ENCODE results near the gene CLEC18A.
A peak's percentile ranks its signal among the peaks of the same experiment; 100 is the strongest.
"Not testable (repeated sequence)": the region's sequence is repeated elsewhere in the genome, so short reads cannot be mapped to it uniquely, and the experiment has no call there.

CLEC18A gene

DNA sequence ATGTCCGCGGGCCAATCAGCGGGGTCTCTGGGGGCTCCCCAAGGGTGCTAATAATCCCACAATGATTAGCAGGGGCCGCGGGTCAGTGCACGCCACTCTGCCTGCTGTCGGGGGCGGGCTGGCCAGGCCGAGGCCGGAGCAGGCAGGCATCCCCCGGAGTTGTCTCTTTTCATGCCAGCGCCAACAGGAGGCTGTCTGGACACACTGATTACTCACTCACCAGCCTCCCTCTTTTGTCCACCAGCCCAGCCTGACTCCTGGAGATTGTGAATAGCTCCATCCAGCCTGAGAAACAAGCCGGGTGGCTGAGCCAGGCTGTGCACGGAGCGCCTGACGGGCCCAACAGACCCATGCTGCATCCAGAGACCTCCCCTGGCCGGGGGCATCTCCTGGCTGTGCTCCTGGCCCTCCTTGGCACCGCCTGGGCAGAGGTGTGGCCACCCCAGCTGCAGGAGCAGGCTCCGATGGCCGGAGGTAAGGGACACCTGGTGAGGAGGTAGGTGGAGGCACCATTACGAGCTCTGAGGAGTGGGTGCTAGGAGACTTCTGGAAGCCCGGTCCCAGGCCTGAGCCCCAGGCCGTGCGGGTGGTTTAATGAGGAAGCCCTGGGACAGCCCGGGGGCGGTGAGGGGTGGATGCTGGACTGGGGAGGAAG, at the start of gene CLEC18A:
TSS of gene CLEC18A (plus strand) at position 318 of the 655 bp plus-strand sequence. CDS start at position 351, 33 bp downstream.
- DNase-seq = not testable (repeated sequence)

DNA sequence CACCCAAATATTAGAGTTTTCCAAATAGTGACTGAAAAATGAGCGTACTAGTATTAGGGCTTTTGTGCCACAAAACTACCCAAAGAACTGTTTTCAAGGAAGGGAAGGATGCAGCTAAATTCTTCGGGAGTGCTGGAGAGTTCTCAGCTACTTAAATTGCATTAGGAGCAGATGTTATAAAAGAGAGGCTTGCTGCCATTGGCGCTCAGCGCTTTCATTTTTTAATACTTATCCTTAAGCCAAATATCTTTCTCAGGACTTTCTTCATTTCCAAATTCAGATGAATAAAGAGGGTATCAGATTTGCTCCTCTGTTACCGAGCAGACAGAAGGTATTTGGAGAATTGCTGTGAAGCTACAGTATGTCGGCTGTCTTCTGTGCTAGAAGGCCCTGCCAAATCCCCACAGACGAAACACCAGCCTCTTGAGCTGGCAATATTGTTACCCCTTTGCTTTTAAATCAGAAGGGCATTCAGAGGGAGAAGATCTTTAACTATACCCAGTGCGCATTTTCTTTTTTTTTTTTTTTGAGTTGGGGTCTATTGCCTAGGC, 47.2 kb upstream of the CLEC18A start:
- DNase-seq = no peak

- no peak for DNase-seq
Measured at GRCh38 chr16:69904495-69905170, 46.5 kb upstream of the CLEC18A start.

DNA sequence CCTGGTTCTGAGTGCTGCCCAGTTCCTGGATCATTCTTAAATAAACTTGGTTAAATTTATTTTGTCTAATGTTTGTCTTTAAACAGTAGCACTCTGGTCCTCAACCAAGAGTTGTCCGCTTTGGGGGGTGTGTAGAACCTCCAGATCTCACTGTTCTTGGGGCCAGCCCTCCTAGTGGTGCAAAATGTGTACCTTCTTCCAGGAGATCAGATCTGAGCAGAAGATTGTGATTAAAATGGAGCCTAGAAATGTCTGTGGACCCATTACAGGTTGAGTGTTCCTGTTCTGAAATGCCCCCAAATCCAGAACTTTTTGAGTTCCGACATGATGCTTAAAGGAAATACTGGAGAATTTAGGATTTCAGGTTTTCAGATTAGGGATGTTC, 46.0 kb upstream of the CLEC18A start:
- no peak for DNase-seq

DNA sequence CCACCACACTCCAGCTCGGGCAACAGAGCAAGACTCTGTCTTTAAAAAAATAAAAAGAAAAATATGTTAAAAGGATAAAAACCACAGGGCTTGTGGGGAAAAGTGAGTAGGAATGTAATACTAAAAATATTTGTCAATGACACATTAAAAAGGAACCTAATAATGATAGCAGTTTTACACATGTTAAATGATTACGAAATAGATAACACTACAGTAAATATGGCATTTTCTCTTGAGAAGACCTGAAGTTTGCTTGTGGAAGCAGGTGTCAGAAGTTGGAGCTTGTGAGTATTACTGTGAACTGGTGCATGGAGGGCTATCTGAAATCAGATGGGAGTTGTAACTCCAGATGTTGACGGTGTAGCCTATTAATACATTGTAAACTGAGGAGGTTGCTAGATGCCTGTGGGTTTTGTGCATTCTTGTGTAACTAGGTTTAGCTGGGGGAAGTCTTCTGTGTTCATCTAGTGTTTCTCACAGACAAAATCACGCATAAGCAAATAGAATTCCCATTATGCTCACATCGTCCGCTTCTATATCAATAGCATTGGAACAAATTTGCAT, 44.2 kb upstream of the CLEC18A start:
- no peak for DNase-seq

DNA sequence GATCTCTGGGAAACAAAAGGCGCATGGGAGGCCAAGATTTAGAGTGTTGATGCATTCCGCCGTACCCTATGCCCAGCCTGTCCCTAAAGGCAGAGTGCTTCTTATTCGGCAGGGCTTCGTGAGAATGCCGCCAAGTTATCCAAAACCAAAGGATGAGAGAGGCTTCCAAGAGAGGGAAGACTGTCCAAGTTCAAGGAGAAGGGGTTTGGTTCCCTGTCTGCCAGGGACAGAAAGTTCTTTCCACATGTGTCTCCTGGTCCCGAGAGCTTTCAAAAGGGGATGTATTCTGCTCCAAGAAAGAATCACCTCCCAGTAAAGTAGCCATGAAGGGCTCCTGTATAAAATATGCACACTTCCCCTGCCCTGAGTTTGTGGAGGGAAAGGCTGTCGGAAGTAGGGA, 42.1 kb upstream of the CLEC18A start:
- no peak for DNase-seq

- no peak for DNase-seq
Measured at GRCh38 chr16:69909760-69910159, 41.4 kb upstream of the CLEC18A start.

DNA sequence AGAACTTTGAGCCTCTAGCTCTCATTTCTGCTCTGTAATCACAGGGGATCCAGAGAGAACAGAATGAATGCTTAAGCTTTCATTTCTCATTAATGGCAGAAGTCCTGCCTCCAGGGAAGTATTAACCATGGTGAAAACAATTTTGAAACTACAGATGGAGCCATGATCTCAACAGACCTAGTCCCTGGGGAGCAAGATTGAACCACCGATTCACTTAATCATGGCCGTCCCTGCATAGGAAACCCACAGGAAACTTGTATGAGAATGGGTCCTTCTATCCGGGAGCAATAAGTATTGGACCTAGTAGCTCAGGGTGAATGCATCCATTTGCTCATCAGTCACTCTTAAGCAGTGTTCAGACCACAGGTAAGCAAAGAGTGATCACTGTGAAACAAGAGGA, 40.2 kb upstream of the CLEC18A start:
- no peak for DNase-seq

DNA sequence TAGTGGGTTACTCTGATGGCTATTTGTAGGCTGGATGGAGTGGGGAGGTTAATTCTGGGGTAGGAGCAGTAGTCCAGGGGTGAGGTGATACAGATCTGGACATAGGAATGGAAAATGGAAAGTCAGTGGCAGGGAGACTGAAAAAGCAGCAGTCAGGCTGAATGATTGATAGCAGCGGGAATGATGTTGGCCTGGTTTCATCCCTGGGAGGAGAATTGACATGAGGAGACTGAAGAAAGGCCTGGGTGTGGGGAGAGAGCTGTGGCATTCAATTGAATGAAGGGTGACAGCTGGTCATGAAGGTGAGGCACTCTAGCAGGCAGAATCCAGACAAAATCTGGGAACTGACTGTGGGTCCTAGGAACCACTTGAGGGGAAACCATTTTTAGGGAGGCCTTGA, 34.7 kb upstream of the CLEC18A start:
- no peak for DNase-seq

DNA sequence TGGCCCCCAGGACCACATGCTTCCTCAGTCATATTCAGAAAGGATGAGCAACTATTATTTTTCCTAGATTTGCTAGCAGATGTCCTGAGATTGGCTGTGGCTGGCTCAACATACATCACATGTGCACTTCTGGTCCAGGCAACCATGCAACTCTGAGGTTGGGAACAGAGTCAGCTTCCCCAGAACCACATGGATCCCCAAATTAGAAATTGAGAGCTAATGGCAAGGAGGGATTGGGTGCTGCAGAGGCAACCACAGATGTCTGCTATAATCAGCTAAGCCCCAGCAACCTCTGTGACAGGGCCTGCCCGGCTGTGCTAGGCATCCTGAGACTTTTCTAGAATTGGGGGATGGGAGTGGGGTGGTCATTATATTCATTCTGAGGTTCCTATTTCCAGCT, 33.8 kb upstream of the CLEC18A start:
- DNase-seq = no peak

DNA sequence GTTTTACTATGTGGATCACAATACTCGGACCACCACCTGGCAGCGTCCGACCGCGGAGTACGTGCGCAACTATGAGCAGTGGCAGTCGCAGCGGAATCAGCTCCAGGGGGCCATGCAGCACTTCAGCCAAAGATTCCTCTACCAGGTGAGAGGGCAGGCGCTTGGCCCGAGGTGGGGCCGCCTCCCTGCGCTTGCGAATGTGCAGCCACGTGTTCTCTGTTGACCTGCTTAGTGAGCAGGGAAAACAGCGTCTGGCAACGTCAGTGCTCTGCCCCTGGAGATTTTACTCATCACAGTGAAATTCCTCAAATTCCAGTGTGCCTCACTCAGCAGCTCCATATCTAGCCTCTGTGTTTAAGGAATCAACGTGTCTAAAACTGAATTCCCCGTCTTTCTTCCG, 33.4 kb upstream of the CLEC18A start:
- no peak for DNase-seq

DNA sequence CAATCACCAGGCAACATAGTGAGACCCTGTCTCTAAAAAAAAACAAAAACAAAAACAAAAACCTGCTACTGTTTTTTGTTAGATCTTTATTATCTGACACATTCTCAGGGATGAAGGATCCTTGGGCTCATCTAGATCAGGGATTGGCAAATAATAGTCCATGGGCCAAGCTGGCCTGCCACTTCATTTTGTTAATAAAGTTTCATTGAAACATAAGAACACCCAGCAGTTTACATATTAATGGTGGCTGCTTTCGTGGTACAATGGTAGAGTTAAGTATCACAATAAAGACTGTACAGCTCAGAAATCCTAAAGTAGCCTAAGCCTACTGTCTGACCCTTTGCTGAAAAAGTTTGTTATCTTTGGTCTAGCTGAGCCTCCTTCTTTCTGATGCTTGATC, 32.9 kb upstream of the CLEC18A start:
- DNase-seq = no peak

DNA sequence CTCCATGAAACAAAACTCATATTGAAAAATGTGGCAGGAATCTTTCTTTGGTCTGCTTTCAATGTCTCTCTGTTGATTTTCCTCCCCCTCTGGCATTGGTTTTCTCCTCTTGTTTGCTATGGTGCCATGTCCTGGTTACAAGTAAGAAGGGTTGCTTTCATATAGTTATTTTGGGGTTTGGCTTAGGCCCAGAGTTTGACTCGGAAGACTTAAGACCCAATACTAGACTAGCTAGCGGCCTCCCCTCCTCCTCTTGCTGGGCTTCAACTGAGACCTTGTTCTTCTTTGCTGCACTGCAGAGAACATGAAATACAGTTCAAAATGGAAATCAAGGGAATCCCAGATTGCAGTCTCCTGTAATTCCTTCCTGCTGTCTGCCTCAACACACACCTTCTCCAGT, 30.0 kb upstream of the CLEC18A start:
- DNase-seq = no peak

DNA sequence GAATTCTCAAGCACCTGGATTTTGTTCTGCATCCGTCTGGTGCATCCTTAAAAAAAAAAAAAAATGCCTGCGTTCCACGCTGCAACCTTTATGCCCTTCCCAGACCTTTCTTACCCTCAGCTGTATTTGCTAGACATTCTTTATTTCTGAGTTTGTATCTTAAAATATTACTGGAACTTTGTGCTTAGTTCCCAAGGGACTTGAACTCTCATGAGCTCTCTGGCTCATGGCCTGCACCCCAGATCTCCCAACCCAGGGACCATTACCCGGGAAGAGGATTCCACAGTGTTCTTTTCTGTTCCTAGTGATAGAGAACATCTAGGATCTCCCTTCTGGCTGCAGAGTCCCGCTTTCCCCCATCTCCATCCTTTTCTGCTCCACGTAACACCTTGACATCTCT, 28.9 kb upstream of the CLEC18A start:
- no peak for DNase-seq

DNA sequence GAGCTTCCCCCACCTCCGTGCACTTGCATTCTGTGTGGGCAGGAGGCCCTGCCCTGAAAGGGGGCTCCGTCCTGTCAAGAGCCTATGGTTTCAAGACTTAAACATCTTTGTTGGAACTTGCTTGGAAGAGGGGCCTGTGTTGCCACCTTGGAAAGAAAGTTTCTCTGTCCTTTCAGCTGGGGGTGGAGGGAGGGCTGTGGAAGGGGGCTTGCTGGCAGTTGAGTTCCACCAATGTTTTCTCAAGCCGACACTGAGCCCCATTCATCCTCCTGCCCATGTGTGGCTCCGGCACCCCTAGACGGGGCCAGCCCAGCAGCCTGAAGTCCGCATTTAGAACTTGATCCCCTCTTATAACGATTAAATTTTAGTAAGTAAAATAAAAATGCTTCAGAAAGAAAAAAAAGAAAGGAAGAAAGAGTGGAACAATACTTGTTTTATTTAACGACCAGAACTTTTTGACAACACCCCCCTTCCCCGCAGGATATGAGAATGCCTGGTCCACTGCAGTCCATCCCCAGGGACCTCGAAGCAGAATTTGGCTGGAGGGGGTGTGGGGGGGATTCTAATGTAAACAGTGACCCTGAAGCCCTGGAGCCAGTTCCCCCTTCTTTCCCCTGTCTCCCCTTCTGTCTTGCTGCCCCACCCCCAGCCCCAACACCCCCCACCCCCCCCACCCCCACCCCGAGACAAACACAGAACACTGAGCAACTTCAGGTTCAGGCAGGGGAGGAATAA, 26.9 kb upstream of the CLEC18A start:
- DNase-seq = no peak

GRCh38 chr16:69924777-69925191, 26.4 kb upstream of the CLEC18A start:
- DNase-seq = no peak

GRCh38 chr16:69925311-69925710, 25.8 kb upstream of the CLEC18A start:
- DNase-seq = no peak

GRCh38 chr16:69926241-69926640, 24.9 kb upstream of the CLEC18A start:
- no peak for DNase-seq

DNA sequence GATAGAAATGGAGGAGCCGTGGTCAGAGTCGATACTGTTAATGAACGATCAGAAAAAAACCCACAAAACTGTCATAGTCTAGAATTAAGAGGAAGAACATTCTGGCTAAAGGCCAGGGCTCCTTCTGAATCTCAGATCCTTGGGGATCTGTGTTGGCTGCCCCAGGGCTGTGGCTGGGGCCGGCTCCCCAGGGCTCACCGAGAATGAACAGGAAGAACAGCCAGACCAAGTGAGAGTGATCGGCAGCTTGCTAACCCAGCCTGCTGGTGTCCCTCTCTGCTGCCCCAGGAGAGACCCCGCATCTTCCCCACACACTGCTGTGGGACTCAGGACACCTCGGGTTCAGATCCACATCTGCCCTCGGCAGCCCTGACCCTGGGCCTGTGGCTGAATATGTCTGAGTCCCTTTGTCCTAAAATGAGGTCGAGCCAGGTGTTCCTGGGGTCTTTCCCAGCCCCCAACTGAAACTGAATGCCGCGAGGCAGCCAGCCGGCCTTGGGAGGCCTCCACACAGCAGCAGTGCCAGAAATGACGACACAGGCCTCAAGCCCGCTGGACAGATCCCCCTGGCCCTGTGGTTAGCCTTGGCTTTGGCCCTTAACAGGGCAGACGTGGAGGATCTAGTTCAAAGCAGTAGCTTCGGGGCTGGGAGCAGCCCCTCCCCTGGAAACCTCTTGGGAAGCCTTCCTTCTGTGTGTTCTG, 23.9 kb upstream of the CLEC18A start:
- DNase-seq = no peak

DNA sequence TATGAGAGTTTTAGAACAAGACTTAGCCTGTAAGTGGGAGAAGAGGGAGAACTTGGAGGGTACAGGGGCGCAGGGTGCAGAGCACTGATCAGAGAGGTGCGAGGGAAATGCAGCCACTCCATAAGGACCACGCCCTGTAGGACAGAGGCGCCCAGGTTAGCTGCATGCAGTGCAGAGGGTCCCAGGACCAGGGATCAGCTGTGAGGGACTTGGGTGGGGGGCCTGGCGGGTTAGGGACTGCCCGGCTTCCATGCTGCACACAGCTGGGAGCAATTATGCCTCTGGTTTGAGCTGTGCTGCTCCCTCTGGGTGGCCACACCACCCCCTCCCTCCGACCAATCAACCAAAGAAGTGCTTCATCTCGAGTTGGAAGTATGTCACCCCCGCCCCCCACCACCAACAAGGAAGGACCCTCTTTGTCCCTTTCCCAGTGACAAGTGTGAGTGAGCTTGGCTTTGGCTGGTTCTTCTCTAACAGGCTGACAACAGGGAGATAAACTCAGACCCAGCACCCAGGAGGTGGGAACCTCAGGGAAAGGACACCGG, 22.2 kb upstream of the CLEC18A start:
- no peak for DNase-seq

GRCh38 chr16:69929480-69929879, 21.7 kb upstream of the CLEC18A start:
- DNase-seq = no peak

DNA sequence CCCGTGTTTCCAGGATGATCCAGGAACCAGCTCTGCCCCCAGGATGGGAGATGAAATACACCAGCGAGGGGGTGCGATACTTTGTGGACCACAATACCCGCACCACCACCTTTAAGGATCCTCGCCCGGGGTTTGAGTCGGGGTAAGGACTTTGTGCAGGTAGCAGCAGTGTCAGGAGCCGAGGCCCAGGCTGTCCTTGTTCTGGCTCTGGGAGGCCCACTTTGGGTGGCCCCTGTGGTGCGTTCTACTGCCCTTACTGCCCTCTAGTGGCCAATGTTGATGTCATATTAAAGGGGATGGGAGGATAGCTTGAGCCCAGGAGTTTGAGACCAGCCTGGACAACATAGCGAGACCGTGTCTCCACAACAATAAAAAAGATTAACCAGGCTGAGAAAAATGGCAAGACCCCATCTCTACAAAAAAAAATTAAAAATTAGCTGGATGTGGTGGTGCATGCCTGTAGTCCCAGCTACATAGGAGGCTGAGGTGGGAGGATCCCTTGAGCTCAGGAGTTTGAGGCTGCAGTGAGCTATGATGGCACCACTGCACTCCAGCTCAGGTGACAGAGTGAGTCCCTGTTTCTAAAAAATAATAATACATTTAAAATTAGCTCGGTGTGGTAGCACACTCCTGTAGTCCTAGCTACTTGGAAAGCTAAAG, 20.9 kb upstream of the CLEC18A start:
- DNase-seq = peak; percentile 18

Measured in activated CD4-positive, alpha-beta T cell treated with anti-CD3 and anti-CD28 coated beads for 1 hour (primary cell).